ENCODE results near the gene HMOX1. TPM values are rescaled to one million over a fixed set of nuclear protein-coding genes. Genes with fewer than 3 reads are reported as not detected.

Gene HMOX1
- polyA plus RNA-seq, 1 donor (not counting 4 experiments of a cell fraction or from before 2014, with no cell fraction given), result 1.5 TPM

DNA sequence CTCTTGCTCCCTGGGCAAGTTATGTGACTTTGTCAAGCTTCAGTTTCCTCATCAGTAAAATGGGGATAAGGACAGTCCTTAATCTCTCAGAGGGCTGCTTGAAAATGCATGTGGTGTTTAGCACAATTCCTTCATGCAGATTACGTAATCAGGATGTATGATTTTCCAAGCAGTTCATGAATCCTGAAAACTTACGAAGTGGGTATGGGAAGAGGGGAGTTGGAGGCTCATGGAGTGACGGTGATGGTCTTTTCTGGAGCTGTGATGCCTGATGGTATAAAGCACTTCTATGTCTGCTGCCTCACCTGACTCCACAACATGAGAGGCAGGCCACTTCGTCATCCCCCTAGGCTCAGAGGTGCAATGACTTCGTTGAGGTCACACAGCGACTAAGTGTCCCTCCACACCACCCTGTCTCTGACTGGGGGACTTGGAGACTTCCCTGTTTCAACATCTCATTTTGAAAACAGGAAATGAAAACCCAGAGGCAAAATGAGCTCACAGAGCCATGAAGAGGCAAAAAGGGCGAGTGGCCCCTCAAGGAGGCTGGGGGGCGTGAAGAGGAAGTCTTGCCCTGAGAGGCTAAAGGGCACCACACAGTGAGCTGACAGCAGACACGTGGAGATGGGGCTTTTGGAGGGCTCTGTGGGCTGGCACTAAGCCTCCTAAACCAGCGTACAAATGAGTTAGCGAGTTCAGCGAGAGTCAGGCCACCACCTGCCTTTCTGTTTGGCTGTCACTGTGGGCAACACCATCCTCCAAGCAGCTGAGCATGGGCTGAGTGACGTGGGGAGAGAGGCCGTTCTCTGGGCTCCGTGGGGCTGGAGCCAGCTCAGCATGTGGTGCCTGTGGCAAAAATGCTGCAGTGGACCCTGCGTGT is 29.1 kb downstream of the HMOX1 start:
- H3K36me3 ChIP-seq (ENCODE audit: control insufficient read depth in 2 of 2, extremely low read depth in 1 of 2, insufficient read depth in 2 of 2, low read length in 2 of 2), result peaks cover 7 to 65% of the 10 kb centered on the region in 2 experiments
- dilution Hi-C loops (cut with MboI; ENCODE audit: extremely low pct_ligation_motif_present, low sequenced_read_pairs), result no loop called here
- no peak overlapping the region for H3K27ac ChIP-seq (ENCODE audit: control insufficient read depth, insufficient read depth, low read length)

DNA sequence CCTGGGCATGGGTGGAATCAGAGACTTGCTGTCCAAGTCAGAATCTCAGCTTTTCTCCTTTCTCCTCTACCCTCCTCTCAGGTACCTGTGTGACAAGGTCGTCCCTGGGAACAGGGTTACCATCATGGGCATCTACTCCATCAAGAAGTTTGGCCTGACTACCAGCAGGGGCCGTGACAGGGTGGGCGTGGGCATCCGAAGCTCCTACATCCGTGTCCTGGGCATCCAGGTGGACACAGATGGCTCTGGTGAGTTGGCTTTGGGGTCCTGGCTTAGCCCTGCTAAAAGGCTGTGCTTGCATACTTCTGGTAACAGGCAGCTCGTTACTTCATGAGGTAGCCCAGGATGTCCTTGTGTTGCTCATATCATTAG is 29.8 kb downstream of the HMOX1 start:
- DNase-seq (ENCODE audit: low read depth, low spot score) (no peak), FAIRE-seq (no peak)
- no peak overlapping the region for H3K4me2 ChIP-seq (ENCODE audit: control insufficient read depth, extremely low read depth, insufficient read depth, low read depth, low read length)
- H3K79me2 ChIP-seq (ENCODE audit: control insufficient read depth, insufficient read depth, low read length), result no peaks in the 10 kb centered on the region
- no peaks in the 10 kb centered on the region for H3K9me3 ChIP-seq (ENCODE audit: control insufficient read depth, low read depth, low read length)
- H3K9me1 ChIP-seq (ENCODE audit: control insufficient read depth, extremely low read depth, insufficient read depth, low read length), result no peaks in the 10 kb centered on the region
- no peak overlapping the region for H3K9ac ChIP-seq (ENCODE audit: control insufficient read depth, extremely low read depth, insufficient read depth, low read length)
- H2AFZ ChIP-seq (ENCODE audit: control insufficient read depth, low read length), result no peak overlapping the region
- no peak for TF ChIP-seq EZH2 (IDR thresholded peaks at IDR 0.05; ENCODE audit: low read length)
- H3K4me3 ChIP-seq (ENCODE audit: control insufficient read depth in 2 of 3, extremely low read depth in 1 of 3, insufficient read depth in 2 of 3, low read depth in 1 of 3, low read length in 3 of 3), result no peak overlapping the region
- dilution Hi-C loops (cut with MboI; ENCODE audit: extremely low pct_ligation_motif_present, low sequenced_read_pairs), result no loop called here
- no peaks in the 10 kb centered on the region for H3K27me3 ChIP-seq (ENCODE audit: control insufficient read depth, extremely low read depth, insufficient read depth, low read length)
- no peak overlapping the region for H3K27ac ChIP-seq (ENCODE audit: control insufficient read depth, insufficient read depth, low read length)
- no peaks in the 10 kb centered on the region for H4K20me1 ChIP-seq (ENCODE audit: control insufficient read depth, extremely low read depth, insufficient read depth, low read length)
- H3K4me1 ChIP-seq (ENCODE audit: control insufficient read depth, extremely low read depth, insufficient read depth, low read length), result no peaks in the 10 kb centered on the region
- H3K36me3 ChIP-seq (ENCODE audit: control insufficient read depth in 2 of 2, extremely low read depth in 1 of 2, insufficient read depth in 2 of 2, low read length in 2 of 2), result peaks cover 7 to 70% of the 10 kb centered on the region in 2 experiments

More for the DNA sequence above, 29.1 kb downstream of the HMOX1 start:
- H4K20me1 ChIP-seq (ENCODE audit: control insufficient read depth, extremely low read depth, insufficient read depth, low read length), result no peaks in the 10 kb centered on the region
- TF ChIP-seq, protein P1, sequence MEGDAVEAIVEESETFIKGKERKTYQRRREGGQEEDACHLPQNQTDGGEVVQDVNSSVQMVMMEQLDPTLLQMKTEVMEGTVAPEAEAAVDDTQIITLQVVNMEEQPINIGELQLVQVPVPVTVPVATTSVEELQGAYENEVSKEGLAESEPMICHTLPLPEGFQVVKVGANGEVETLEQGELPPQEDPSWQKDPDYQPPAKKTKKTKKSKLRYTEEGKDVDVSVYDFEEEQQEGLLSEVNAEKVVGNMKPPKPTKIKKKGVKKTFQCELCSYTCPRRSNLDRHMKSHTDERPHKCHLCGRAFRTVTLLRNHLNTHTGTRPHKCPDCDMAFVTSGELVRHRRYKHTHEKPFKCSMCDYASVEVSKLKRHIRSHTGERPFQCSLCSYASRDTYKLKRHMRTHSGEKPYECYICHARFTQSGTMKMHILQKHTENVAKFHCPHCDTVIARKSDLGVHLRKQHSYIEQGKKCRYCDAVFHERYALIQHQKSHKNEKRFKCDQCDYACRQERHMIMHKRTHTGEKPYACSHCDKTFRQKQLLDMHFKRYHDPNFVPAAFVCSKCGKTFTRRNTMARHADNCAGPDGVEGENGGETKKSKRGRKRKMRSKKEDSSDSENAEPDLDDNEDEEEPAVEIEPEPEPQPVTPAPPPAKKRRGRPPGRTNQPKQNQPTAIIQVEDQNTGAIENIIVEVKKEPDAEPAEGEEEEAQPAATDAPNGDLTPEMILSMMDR (optimal IDR thresholded peaks at IDR 0.05 in 1 of 3, IDR thresholded peaks at IDR 0.05 in 1 of 3, conservative IDR thresholded peaks at IDR 0.05 in 1 of 3; ENCODE audit: extremely low read depth in 1 of 3, insufficient read depth in 2 of 3, low read length in 3 of 3), result no peak
- TF ChIP-seq EZH2 (IDR thresholded peaks at IDR 0.05; ENCODE audit: low read length), result no peak
- H2AFZ ChIP-seq (ENCODE audit: control insufficient read depth, low read length), result no peak overlapping the region
- no peaks in the 10 kb centered on the region for H3K79me2 ChIP-seq (ENCODE audit: control insufficient read depth, insufficient read depth, low read length)
- no peak overlapping the region for H3K4me3 ChIP-seq (ENCODE audit: control insufficient read depth in 2 of 3, extremely low read depth in 1 of 3, insufficient read depth in 2 of 3, low read depth in 1 of 3, low read length in 3 of 3)
- H3K4me2 ChIP-seq (ENCODE audit: control insufficient read depth, extremely low read depth, insufficient read depth, low read depth, low read length), result no peak overlapping the region
- FAIRE-seq, result no peak
- no peaks in the 10 kb centered on the region for H3K4me1 ChIP-seq (ENCODE audit: control insufficient read depth, extremely low read depth, insufficient read depth, low read length)
- no peaks in the 10 kb centered on the region for H3K9me1 ChIP-seq (ENCODE audit: control insufficient read depth, extremely low read depth, insufficient read depth, low read length)
- DNase-seq (ENCODE audit: low read depth, low spot score), result no peak
- H3K9ac ChIP-seq (ENCODE audit: control insufficient read depth, extremely low read depth, insufficient read depth, low read length), result no peak overlapping the region
- no peaks in the 10 kb centered on the region for H3K9me3 ChIP-seq (ENCODE audit: control insufficient read depth, low read depth, low read length)
- no peaks in the 10 kb centered on the region for H3K27me3 ChIP-seq (ENCODE audit: control insufficient read depth, extremely low read depth, insufficient read depth, low read length)
